PC-3 (cell line): ENCODE results near the gene CPLX3.

ENCODE experiments used
- CTCF ChIP-seq: fragments of 300-600 bp; sonication (generic); conservative IDR thresholded peaks from 2 replicates; pipeline ENCODE4 v1.5.1; 2017; ENCODE audit warnings: antibody characterized with exemption, low read depth, mild to moderate bottlenecking, low read length
- EZH2 ChIP-seq: fragments of 300-600 bp; sonication (generic); IDR thresholded peaks from one replicate; pipeline ENCODE4 v1.6.1; 2017; ENCODE audit warnings: antibody characterized with exemption, mild to moderate bottlenecking, low read length; ENCODE audit not compliant: unreplicated experiment
- EZH2phosphoT487 ChIP-seq: fragments of 300-600 bp; sonication (generic); IDR thresholded peaks from 2 replicates; pipeline ENCODE4 v1.6.1; 2018; ENCODE audit warnings: mild to moderate bottlenecking, antibody characterized with exemption, low read length, borderline replicate concordance

GRCh38 chr15:74798388-74799254 is 27.8 kb upstream of the CPLX3 start:
- TF ChIP-seq CTCF = no peak
- TF ChIP-seq EZH2 = no peak
- TF ChIP-seq EZH2phosphoT487 = no peak
